Activated T-helper 2 cell treated with anti-CD3 and anti-CD28 coated beads, Interferon-gamma antibody, Interleukin-2, Interleukin-4, amounts not matched to agents 10 μg/mL and 5 μg/mL and 100 μg/mL, durations not matched to agents 14 hours and 24 hours and 36 hours (primary cell): ENCODE measurements around the gene CYP4A11. TPM values are rescaled to one million over a fixed set of nuclear protein-coding genes. Genes with fewer than 3 reads are reported as not detected.

Experiments used
- total RNA-seq: library from RNA; stranded (reverse); gene quantifications from 2 replicates; pipeline ENCODE4 v1.2.3, GENCODE V29; 2022

CYP4A11 gene
- total RNA-seq, 1 donor from 2014 or later = not detected

Other genes with a start within 250 kb of the CYP4A11 start
- 69.1 and 71.3 TPM in 2 replicates for gene EFCAB14, start 222.4 kb downstream of the CYP4A11 start, total RNA-seq
- not detected in 2 replicates for gene CYP4B1, start 142.4 kb downstream of the CYP4A11 start, total RNA-seq
- gene CYP4X1, start 82.2 kb upstream of the CYP4A11 start, total RNA-seq = not detected in 2 replicates
- gene CYP4Z1, start 125.8 kb upstream of the CYP4A11 start, total RNA-seq = not detected in 2 replicates
- not detected in 2 replicates for gene CYP4A22, start 196.0 kb upstream of the CYP4A11 start, total RNA-seq
- not detected in 2 replicates for gene PDZK1IP1, start 248.6 kb upstream of the CYP4A11 start, total RNA-seq